HepG2 (cell line): ENCODE data around the gene RCOR1. TPM values are rescaled to one million over a fixed set of nuclear protein-coding genes. Genes with fewer than 3 reads are reported as not detected.

ENCODE experiments used
- AGO1 ChIP-seq: fragments of 200-400 bp; formaldehyde crosslinking; IDR thresholded peaks from 2 replicates; pipeline ENCODE4 v1.6.1; 2017; ENCODE audit warnings: mild to moderate bottlenecking, low read depth, low read length, moderate library complexity; ENCODE audit not compliant: poor library complexity, severe bottlenecking
- GTF2F1 ChIP-seq: fragments of 150-350 bp; IDR thresholded peaks from 2 replicates; pipeline ENCODE4 v1.6.1; 2014; ENCODE audit warnings: low read length
- GZF1 ChIP-seq: sonication (generic); formaldehyde crosslinking; IDR thresholded peaks from 2 replicates; pipeline ENCODE4 v1.5.1; 2020; ENCODE audit warnings: mild to moderate bottlenecking, missing genetic modification reagents
- NR2F1 ChIP-seq, 2 experiments: fragments of 450-650 bp in 1 of 2; formaldehyde crosslinking in 1 of 2; IDR thresholded peaks; 2 replicates each; pipeline versions ENCODE4 v1.5.0 to v1.6.1; 2016 to 2020; ENCODE audit warnings: mild to moderate bottlenecking in 1 of 2, missing compliant biosample characterization in 1 of 2, missing genetic modification reagents in 1 of 2, moderate library complexity in 1 of 2
- PHF8 ChIP-seq: sonication (generic); formaldehyde crosslinking; IDR thresholded peaks from 2 replicates; pipeline ENCODE4 v1.5.0; 2020; ENCODE audit warnings: missing genetic modification reagents
- ZNF589 ChIP-seq: sonication (generic); formaldehyde crosslinking; conservative IDR thresholded peaks from 2 replicates; pipeline ENCODE4 v1.8.0; 2022; ENCODE audit warnings: mild to moderate bottlenecking, moderate library complexity, missing genetic modification reagents
- polyA plus RNA-seq, 8 experiments: library from polyadenylated mRNA; depleted of rRNA in 3 of 8; stranded (reverse) in 7 of 8; unstranded in 1 of 8; fragments of >200 nt; fragmentation: Illumina TruSeq in 4 of 8; extraction: Trizol in 4 of 8; gene quantifications; 2 replicates each; pipeline versions ENCODE4 v1.2.1 to v1.2.3, GENCODE V29; 2011 to 2016; ENCODE audit warnings: low read depth in 4 of 8, missing spikeins in 1 of 8, mixed read lengths in 1 of 8; ENCODE audit not compliant: insufficient read depth in 1 of 8
- total RNA-seq, 5 experiments: library from RNA; depleted of rRNA; stranded (reverse); fragments of >200 nt; fragmentation: Illumina TruSeq; extraction: Trizol; gene quantifications; 2 replicates each; pipeline ENCODE4 v1.2.3, GENCODE V29; 2016; ENCODE audit warnings: low read depth in 1 of 5
- TF ChIP-seq, protein P1 (sequence below): sonication (generic); formaldehyde crosslinking; IDR thresholded peaks from 2 replicates; pipeline ENCODE4 v1.5.0; 2020; ENCODE audit warnings: mild to moderate bottlenecking, missing genetic modification reagents, borderline replicate concordance
- TF ChIP-seq, protein P2 (sequence below): sonication (generic); formaldehyde crosslinking; IDR thresholded peaks from one replicate; pipeline ENCODE4 v1.5.1; 2020; ENCODE audit warnings: mild to moderate bottlenecking, missing genetic modification reagents; ENCODE audit errors: not compliant biosample characterization
- TF ChIP-seq, protein P3 (sequence below): sonication (generic); formaldehyde crosslinking; IDR thresholded peaks from 2 replicates; pipeline ENCODE4 v1.4.0; 2020; ENCODE audit warnings: missing genetic modification reagents, borderline replicate concordance
- TF ChIP-seq, protein P4 (sequence below): sonication (generic); formaldehyde crosslinking; IDR thresholded peaks from 2 replicates; pipeline ENCODE4 v1.5.0; 2020; ENCODE audit warnings: mild to moderate bottlenecking, missing genetic modification reagents
- TF ChIP-seq, protein P5 (sequence below): sonication (generic); formaldehyde crosslinking; conservative IDR thresholded peaks from 2 replicates; pipeline ENCODE4 v1.4.0; 2020; ENCODE audit warnings: missing genetic modification reagents

RCOR1 gene
- total and polyA plus RNA-seq, 2 of the 13 experiments (the other 11 are each of a cell fraction or from before 2014, with no cell fraction given), result 10.2 to 11.1 TPM

DNA sequence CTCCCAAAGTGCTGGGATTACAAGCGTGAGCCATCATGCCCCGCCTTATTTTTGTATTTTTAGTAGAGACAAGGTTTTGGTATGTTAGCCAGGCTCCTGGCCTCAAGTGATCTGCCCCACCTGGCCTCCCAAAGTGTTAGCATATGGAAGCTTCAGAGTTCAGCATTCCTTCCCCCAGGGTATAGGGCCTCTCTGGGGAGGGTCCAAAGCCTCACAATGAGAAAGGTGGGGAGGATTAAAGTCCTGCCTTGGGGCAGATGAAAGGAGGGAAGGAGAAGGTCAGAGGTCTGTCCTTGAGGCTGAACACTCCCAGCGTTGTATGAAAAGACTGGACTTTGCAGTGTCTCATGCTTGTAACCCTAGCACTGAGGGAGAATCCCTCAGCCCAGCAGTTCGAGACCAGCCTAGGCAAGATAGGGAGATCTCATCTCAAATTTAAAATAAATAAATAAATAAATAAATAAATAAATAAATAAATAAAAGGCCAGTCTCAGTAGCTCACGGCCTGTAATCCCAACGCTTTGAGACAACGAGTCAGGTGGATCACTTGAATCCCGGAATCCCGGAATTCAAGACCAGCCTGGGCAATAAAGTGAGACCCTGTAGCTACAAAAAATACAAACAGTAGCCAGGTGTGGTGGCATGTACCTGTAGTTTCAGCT, 22.0 kb upstream of the RCOR1 start (continued):
- TF ChIP-seq, protein P1, sequence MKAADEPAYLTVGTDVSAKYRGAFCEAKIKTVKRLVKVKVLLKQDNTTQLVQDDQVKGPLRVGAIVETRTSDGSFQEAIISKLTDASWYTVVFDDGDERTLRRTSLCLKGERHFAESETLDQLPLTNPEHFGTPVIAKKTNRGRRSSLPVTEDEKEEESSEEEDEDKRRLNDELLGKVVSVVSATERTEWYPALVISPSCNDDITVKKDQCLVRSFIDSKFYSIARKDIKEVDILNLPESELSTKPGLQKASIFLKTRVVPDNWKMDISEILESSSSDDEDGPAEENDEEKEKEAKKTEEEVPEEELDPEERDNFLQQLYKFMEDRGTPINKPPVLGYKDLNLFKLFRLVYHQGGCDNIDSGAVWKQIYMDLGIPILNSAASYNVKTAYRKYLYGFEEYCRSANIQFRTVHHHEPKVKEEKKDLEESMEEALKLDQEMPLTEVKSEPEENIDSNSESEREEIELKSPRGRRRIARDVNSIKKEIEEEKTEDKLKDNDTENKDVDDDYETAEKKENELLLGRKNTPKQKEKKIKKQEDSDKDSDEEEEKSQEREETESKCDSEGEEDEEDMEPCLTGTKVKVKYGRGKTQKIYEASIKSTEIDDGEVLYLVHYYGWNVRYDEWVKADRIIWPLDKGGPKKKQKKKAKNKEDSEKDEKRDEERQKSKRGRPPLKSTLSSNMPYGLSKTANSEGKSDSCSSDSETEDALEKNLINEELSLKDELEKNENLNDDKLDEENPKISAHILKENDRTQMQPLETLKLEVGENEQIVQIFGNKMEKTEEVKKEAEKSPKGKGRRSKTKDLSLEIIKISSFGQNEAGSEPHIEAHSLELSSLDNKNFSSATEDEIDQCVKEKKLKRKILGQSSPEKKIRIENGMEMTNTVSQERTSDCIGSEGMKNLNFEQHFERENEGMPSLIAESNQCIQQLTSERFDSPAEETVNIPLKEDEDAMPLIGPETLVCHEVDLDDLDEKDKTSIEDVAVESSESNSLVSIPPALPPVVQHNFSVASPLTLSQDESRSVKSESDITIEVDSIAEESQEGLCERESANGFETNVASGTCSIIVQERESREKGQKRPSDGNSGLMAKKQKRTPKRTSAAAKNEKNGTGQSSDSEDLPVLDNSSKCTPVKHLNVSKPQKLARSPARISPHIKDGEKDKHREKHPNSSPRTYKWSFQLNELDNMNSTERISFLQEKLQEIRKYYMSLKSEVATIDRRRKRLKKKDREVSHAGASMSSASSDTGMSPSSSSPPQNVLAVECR (CRISPR knock-in tag), result no peak
- TF ChIP-seq, protein P2, sequence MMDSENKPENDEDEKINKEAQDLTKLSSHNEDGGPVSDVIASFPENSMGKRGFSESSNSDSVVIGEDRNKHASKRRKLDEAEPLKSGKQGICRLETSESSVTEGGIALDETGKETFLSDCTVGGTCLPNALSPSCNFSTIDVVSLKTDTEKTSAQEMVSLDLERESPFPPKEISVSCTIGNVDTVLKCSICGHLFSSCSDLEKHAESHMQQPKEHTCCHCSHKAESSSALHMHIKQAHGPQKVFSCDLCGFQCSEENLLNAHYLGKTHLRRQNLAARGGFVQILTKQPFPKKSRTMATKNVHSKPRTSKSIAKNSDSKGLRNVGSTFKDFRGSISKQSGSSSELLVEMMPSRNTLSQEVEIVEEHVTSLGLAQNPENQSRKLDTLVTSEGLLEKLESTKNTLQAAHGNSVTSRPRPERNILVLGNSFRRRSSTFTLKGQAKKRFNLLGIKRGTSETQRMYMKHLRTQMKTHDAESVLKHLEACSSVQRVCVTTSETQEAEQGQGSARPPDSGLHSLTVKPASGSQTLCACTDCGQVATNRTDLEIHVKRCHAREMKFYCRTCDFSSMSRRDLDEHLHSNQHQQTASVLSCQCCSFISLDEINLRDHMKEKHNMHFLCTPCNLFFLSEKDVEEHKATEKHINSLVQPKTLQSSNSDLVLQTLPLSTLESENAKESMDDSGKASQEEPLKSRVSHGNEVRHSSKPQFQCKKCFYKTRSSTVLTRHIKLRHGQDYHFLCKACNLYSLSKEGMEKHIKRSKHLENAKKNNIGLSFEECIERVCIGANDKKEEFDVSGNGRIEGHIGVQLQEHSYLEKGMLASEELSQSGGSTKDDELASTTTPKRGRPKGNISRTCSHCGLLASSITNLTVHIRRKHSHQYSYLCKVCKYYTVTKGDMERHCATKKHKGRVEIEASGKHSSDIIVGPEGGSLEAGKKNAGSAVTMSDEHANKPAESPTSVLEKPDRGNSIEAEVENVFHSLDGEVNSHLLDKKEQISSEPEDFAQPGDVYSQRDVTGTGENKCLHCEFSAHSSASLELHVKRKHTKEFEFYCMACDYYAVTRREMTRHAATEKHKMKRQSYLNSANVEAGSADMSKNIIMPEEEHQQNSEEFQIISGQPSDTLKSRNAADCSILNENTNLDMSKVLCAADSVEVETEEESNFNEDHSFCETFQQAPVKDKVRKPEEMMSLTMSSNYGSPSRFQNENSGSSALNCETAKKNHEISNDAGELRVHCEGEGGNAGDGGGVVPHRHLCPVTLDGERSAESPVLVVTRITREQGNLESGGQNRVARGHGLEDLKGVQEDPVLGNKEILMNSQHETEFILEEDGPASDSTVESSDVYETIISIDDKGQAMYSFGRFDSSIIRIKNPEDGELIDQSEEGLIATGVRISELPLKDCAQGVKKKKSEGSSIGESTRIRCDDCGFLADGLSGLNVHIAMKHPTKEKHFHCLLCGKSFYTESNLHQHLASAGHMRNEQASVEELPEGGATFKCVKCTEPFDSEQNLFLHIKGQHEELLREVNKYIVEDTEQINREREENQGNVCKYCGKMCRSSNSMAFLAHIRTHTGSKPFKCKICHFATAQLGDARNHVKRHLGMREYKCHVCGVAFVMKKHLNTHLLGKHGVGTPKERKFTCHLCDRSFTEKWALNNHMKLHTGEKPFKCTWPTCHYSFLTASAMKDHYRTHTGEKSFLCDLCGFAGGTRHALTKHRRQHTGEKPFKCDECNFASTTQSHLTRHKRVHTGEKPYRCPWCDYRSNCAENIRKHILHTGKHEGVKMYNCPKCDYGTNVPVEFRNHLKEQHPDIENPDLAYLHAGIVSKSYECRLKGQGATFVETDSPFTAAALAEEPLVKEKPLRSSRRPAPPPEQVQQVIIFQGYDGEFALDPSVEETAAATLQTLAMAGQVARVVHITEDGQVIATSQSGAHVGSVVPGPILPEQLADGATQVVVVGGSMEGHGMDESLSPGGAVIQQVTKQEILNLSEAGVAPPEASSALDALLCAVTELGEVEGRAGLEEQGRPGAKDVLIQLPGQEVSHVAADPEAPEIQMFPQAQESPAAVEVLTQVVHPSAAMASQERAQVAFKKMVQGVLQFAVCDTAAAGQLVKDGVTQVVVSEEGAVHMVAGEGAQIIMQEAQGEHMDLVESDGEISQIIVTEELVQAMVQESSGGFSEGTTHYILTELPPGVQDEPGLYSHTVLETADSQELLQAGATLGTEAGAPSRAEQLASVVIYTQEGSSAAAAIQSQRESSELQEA (CRISPR knock-in tag), result no peak
- TF ChIP-seq NR2F1 (CRISPR knock-in tag; IDR thresholded peaks at IDR 0.05) (peak; percentile 38 to 50; a peak in 2 of 4 replicates), ZNF589 (CRISPR knock-in tag) (no peak), GZF1 (no peak), PHF8 (peak; percentile 34; the same call in 1 of the 2 replicates), AGO1 (no peak), GTF2F1 (no peak)
- TF ChIP-seq, protein P3, sequence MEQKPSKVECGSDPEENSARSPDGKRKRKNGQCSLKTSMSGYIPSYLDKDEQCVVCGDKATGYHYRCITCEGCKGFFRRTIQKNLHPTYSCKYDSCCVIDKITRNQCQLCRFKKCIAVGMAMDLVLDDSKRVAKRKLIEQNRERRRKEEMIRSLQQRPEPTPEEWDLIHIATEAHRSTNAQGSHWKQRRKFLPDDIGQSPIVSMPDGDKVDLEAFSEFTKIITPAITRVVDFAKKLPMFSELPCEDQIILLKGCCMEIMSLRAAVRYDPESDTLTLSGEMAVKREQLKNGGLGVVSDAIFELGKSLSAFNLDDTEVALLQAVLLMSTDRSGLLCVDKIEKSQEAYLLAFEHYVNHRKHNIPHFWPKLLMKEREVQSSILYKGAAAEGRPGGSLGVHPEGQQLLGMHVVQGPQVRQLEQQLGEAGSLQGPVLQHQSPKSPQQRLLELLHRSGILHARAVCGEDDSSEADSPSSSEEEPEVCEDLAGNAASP, result peak; percentile 53; the same call in 1 of the 2 replicates
- TF ChIP-seq, protein P4, sequence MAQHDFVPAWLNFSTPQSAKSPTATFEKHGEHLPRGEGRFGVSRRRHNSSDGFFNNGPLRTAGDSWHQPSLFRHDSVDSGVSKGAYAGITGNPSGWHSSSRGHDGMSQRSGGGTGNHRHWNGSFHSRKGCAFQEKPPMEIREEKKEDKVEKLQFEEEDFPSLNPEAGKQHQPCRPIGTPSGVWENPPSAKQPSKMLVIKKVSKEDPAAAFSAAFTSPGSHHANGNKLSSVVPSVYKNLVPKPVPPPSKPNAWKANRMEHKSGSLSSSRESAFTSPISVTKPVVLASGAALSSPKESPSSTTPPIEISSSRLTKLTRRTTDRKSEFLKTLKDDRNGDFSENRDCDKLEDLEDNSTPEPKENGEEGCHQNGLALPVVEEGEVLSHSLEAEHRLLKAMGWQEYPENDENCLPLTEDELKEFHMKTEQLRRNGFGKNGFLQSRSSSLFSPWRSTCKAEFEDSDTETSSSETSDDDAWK (CRISPR knock-in tag), result no peak
- TF ChIP-seq, protein P5, sequence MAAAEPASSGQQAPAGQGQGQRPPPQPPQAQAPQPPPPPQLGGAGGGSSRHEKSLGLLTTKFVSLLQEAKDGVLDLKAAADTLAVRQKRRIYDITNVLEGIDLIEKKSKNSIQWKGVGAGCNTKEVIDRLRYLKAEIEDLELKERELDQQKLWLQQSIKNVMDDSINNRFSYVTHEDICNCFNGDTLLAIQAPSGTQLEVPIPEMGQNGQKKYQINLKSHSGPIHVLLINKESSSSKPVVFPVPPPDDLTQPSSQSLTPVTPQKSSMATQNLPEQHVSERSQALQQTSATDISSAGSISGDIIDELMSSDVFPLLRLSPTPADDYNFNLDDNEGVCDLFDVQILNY (CRISPR knock-in tag), result no peak
